Adrenal gland (tissue), 5 donors: Measurements from ENCODE around the gene KCNK10.

Experiments used
- POLR2A ChIP-seq, 2 donors: fragments of 450-650 bp; IDR thresholded peaks; one replicate each; pipeline ENCODE4 v1.6.1; 2017; ENCODE audit warnings: antibody characterized with exemption in 2 of 2, mild to moderate bottlenecking in 2 of 2, moderate library complexity in 1 of 2
- TF ChIP-seq, protein P1 (sequence below), 6 experiments: fragments of 450-650 bp in 4 of 6; fragments of 200-600 bp in 2 of 6; sonication (generic) in 1 of 6; IDR thresholded peaks; 1 replicate in 5 of 6; 2 replicates in 1 of 6; pipeline versions ENCODE4 v1.5.1 to v1.8.0; 2016 to 2021; ENCODE audit warnings: antibody characterized with exemption in 6 of 6, mild to moderate bottlenecking in 2 of 6, moderate library complexity in 1 of 6
- donor health status: DM: no; HTN: no; CAD: no.

DNA sequence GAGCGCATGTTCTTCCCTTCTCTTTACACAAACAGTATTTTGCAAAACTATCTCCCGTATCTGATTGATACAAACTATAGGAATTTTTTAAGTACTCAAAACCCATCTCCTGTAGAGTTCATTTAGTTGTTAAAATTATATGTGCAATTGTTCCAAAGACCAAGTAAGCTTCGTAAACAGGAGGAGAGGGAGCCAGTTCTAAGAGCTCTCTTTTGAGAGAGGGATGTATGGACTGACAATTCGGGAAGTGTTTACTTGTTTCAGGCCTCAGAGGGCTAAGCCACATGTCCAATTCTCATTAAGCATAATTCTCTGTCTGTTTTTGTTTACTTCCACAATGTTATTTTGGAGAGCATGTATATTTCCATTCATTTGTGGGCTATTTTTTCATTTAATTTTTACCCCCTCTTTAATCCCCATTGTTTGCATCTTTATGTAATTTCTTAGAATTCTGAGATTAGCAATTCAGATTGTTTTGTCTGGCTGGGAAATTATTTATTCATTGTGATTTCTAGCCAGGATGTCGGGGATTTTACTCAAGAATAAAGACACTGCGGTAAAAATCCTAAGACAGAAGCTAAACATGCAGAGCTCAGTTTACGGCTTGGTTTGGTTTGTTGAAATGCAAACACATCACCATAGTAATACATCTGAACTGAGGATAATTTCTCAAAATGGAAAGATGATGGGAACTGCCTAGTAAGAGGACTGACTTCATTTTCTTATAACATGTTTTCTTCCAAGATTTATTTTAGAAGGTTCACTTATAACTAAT is 126.8 kb downstream of the KCNK10 start:
- TF ChIP-seq, protein P1, sequence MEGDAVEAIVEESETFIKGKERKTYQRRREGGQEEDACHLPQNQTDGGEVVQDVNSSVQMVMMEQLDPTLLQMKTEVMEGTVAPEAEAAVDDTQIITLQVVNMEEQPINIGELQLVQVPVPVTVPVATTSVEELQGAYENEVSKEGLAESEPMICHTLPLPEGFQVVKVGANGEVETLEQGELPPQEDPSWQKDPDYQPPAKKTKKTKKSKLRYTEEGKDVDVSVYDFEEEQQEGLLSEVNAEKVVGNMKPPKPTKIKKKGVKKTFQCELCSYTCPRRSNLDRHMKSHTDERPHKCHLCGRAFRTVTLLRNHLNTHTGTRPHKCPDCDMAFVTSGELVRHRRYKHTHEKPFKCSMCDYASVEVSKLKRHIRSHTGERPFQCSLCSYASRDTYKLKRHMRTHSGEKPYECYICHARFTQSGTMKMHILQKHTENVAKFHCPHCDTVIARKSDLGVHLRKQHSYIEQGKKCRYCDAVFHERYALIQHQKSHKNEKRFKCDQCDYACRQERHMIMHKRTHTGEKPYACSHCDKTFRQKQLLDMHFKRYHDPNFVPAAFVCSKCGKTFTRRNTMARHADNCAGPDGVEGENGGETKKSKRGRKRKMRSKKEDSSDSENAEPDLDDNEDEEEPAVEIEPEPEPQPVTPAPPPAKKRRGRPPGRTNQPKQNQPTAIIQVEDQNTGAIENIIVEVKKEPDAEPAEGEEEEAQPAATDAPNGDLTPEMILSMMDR (IDR thresholded peaks at IDR 0.05) = no peak
- TF ChIP-seq POLR2A (IDR thresholded peaks at IDR 0.05) = no peak
